ENCODE measurements around the gene LRRC3C. TPM values are rescaled to one million over a fixed set of nuclear protein-coding genes. Genes with fewer than 3 reads are reported as not detected.
A peak's percentile ranks its signal among the peaks of the same experiment; 100 is the strongest.

The LRRC3C gene
- total and polyA plus RNA-seq, 2 donors (not counting 1 experiment from before 2014, with no cell fraction given) = 0.12 TPM; not detected in 1

DNA sequence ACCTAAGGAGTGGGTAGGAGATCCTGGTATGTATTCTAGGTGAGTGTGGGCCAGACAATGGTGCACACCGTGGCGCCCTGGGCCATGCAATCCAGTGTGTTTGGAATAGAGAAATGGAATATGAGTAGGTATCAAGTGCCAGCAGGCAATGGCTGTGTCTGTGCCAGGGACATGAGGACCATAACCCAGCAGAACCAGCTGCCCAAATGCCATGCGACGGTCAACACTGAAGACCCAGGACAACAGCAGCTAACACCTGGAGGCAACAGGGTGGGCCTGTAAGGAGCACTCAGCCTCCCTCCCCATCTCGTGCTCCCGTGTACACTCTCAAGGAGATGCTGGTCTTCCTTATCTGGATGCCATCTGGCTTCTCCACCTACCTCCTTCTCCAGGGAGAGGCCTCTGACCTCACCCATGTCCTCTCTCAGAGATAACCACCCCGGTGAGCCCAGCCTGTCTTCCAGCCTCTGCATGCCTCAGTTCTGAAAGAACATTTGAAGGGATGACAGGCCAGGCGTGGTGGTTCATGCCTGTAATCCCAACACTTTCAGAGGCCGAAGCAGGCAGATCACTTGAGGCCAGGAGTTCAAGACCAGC lies 8.3 kb upstream of the LRRC3C start:
- Mint-ChIP-seq H3K4me3 (no peak overlapping the region), H3K27me3 (no peaks in the 10 kb centered on the region), H3K4me1 (peaks cover 34% of the 10 kb centered on the region), H3K9me3 (ENCODE audit: insufficient read depth) (no peaks in the 10 kb centered on the region), H3K27ac (peak overlapping the region; percentile 32)
- Histone ChIP-seq H3K4me1 (ENCODE audit: control insufficient read depth in 2 of 2, insufficient read depth in 2 of 2, low read length in 2 of 2) (peaks cover 14 to 23% of the 10 kb centered on the region in 2 donors), H3K27ac (ENCODE audit: low read length in 2 of 2) (no peak overlapping the region), H3K36me3 (replicated peaks in 1 of 2; ENCODE audit: control extremely low read depth in 1 of 2, control insufficient read depth in 1 of 2, extremely low read depth in 1 of 2, insufficient read depth in 2 of 2, low read length in 1 of 2) (peaks cover 2 to 46% of the 10 kb centered on the region in 2 experiments), H3K27me3 (replicated peaks in 1 of 4; ENCODE audit: control extremely low read depth in 1 of 4, control insufficient read depth in 3 of 4, insufficient read depth in 4 of 4, low read length in 3 of 4) (no peaks in the 10 kb centered on the region), H4K20me1 (ENCODE audit: control insufficient read depth, insufficient read depth, low read length, poor library complexity, severe bottlenecking) (peaks cover 18% of the 10 kb centered on the region), H3K9ac (ENCODE audit: low read length) (no peak overlapping the region), H3K4me2 (replicated peaks; ENCODE audit: low read depth, low read length, poor library complexity, severe bottlenecking) (no peak overlapping the region), H3K9me3 (ENCODE audit: control extremely low read depth in 1 of 3, control insufficient read depth in 2 of 3, insufficient read depth in 1 of 3, low read length in 2 of 3) (no peaks in the 10 kb centered on the region), H3K4me3 (ENCODE audit: control extremely low read depth in 1 of 5, extremely low read depth in 1 of 5, insufficient read depth in 1 of 5, low read depth in 2 of 5, low read length in 4 of 5) (no peak overlapping the region), H3K79me2 (ENCODE audit: control insufficient read depth, insufficient read depth, low read length) (peaks cover 16% of the 10 kb centered on the region), H2AFZ (ENCODE audit: insufficient read depth, low read depth, low read length, poor library complexity, severe bottlenecking) (no peak overlapping the region)
- TF ChIP-seq, protein P1, sequence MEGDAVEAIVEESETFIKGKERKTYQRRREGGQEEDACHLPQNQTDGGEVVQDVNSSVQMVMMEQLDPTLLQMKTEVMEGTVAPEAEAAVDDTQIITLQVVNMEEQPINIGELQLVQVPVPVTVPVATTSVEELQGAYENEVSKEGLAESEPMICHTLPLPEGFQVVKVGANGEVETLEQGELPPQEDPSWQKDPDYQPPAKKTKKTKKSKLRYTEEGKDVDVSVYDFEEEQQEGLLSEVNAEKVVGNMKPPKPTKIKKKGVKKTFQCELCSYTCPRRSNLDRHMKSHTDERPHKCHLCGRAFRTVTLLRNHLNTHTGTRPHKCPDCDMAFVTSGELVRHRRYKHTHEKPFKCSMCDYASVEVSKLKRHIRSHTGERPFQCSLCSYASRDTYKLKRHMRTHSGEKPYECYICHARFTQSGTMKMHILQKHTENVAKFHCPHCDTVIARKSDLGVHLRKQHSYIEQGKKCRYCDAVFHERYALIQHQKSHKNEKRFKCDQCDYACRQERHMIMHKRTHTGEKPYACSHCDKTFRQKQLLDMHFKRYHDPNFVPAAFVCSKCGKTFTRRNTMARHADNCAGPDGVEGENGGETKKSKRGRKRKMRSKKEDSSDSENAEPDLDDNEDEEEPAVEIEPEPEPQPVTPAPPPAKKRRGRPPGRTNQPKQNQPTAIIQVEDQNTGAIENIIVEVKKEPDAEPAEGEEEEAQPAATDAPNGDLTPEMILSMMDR (IDR thresholded peaks at IDR 0.05) = no peak
- no peak for TF ChIP-seq EZH2 (IDR thresholded peaks at IDR 0.05; ENCODE audit: borderline replicate concordance, insufficient read depth, low read depth, low read length, poor library complexity, severe bottlenecking)
- CTCF ChIA-PET = interaction anchor here (1.3 to 1.5 kb wide), 3 partner anchors 8 to 190 kb away, joined by 3 read pairs; partner anchors contain the start of gene ORMDL3
- 97% methylated on average over 7 of the region's 9 CpGs for WGBS (ENCODE audit: insufficient coverage)
- POLR2A ChIA-PET = interaction anchor here (0.7 kb wide), 2 partner anchors 10 to 248 kb away, joined by 3 to 7 read pairs; no protein-coding TSS in a partner anchor
- no peak for DNase-seq
- no peak for ATAC-seq (ENCODE audit: low read depth)
- intact Hi-C loops (cut with micrococcal nuclease) = no loop called here

Data from B cell (primary cell).